Neural cell (in vitro differentiated cells): ENCODE measurements around the gene PBXIP1.

Experiments used
- EZH2 ChIP-seq: fragments of 200-600, 300-800 bp; shearing (Covaris generic), sonication (generic); IDR thresholded peaks from 2 replicates; pipeline ENCODE4 v1.6.1; 2014; ENCODE audit warnings: antibody characterized with exemption, low read length, borderline replicate concordance, mild to moderate bottlenecking; ENCODE audit not compliant: insufficient read depth, poor library complexity, severe bottlenecking
- POLR2AphosphoS5 ChIP-seq: IDR thresholded peaks from 2 replicates; pipeline ENCODE4 v1.6.1; 2012
- RAD21 ChIP-seq: fragments of 450-650 bp; conservative IDR thresholded peaks from 2 replicates; pipeline ENCODE4 v1.6.1; 2014; ENCODE audit warnings: antibody characterized with exemption, mild to moderate bottlenecking, moderate library complexity
- TF ChIP-seq, protein P1 (sequence below): fragments of 450-650 bp; IDR thresholded peaks from 2 replicates; pipeline ENCODE4 v1.5.1; 2014; ENCODE audit warnings: antibody characterized with exemption, mild to moderate bottlenecking, moderate library complexity; ENCODE audit not compliant: poor library complexity, severe bottlenecking

DNA sequence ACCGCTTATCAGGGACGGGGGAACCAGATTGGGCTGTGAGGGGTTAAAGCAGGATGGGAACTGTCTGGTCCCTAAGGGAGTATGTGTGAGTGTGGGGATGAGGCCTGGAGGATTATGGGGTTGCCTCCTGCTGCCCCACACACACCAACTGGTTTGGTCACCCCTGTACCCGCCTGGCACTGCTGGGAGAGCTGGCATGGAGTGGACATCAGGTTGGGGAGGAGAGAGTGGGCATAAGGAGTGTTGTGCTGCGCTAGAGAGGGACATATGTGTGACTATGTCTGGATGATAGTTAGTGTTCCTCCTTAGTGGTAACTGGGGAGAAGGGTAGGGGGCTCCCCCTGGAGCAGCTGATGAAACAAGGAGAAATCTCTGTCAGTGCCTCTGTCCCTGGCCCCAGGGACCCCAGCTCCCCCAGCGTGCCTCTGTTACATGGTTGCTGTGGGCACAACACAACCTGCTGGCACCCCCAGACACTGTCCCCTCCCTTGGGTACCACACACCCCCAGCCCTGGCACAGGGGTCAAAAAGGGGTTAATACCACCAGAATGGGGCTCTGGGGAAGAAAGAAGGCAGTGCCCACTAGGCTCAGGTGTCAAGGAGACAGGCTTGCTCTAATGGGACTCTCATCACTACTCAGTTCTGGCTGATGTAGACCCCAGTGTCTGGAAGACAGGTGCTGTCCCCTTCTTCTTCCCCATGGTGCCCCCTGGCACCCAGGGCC lies 48.6 kb upstream of the PBXIP1 start:
- TF ChIP-seq POLR2AphosphoS5 (no peak), EZH2 (no peak), RAD21 (no peak)
- TF ChIP-seq, protein P1, sequence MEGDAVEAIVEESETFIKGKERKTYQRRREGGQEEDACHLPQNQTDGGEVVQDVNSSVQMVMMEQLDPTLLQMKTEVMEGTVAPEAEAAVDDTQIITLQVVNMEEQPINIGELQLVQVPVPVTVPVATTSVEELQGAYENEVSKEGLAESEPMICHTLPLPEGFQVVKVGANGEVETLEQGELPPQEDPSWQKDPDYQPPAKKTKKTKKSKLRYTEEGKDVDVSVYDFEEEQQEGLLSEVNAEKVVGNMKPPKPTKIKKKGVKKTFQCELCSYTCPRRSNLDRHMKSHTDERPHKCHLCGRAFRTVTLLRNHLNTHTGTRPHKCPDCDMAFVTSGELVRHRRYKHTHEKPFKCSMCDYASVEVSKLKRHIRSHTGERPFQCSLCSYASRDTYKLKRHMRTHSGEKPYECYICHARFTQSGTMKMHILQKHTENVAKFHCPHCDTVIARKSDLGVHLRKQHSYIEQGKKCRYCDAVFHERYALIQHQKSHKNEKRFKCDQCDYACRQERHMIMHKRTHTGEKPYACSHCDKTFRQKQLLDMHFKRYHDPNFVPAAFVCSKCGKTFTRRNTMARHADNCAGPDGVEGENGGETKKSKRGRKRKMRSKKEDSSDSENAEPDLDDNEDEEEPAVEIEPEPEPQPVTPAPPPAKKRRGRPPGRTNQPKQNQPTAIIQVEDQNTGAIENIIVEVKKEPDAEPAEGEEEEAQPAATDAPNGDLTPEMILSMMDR: no peak
